ENCODE results near the gene PHACTR3. TPM values are rescaled to one million over a fixed set of nuclear protein-coding genes. Genes with fewer than 3 reads are reported as not detected.

Gene PHACTR3
- total RNA-seq, 4 donors from 2014 or later = 0.54 to 0.81 (median 0.59) TPM; not detected in 1

DNA sequence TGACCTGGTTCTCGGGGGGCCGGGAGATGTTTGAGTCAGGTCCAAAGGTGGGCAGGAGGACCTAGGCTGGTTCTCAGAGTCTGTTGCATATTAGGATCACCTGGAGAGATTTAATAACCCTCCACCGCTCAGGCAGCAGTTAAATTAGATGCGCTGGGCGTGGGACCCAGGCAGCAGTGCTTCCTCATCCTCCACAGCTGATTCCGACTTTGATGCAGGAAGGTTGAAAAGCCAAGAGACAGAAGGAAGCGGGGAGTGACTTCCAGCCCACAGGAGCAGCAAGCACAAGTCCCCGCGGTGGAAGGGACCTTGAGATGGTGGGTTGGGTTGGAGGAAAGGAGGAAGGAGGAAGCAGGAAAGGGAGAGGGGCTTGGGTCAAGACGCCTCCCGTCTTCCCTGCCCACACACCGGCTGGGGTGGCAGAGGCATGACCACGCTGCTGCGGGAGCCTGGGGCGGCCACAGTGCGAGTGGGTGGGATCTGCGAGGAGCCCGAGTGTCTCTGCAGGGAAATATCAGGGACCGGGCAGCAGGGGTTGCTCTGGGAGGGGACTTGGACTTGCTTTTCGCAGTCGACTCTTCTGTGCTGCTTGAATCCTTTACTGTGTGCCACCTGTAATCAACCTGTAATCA, 146.0 kb downstream of the PHACTR3 start:
- Histone ChIP-seq H3K4me3 (no peak overlapping the region), H3K36me3 (no peaks in the 10 kb centered on the region), H3K4me1 (peaks cover 0 to 61% (median 10%) of the 10 kb centered on the region in 3 donors), H3K27me3 (peaks cover 30% of the 10 kb centered on the region), H3K27ac (no peak overlapping the region), H3K9me3 (no peaks in the 10 kb centered on the region)
- ATAC-seq = no peak
- WGBS, 2 donors (ENCODE audit: low coverage in 1 of 2) = 65 to 66% methylated on average over 6 to 7 of the region's 21 CpGs
- TF ChIP-seq POLR2AphosphoS5 (IDR thresholded peaks at IDR 0.05) (no peak), POLR2A (IDR thresholded peaks at IDR 0.05) (no peak), EP300 (IDR thresholded peaks at IDR 0.05) (no peak)
- TF ChIP-seq, protein P1, sequence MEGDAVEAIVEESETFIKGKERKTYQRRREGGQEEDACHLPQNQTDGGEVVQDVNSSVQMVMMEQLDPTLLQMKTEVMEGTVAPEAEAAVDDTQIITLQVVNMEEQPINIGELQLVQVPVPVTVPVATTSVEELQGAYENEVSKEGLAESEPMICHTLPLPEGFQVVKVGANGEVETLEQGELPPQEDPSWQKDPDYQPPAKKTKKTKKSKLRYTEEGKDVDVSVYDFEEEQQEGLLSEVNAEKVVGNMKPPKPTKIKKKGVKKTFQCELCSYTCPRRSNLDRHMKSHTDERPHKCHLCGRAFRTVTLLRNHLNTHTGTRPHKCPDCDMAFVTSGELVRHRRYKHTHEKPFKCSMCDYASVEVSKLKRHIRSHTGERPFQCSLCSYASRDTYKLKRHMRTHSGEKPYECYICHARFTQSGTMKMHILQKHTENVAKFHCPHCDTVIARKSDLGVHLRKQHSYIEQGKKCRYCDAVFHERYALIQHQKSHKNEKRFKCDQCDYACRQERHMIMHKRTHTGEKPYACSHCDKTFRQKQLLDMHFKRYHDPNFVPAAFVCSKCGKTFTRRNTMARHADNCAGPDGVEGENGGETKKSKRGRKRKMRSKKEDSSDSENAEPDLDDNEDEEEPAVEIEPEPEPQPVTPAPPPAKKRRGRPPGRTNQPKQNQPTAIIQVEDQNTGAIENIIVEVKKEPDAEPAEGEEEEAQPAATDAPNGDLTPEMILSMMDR (IDR thresholded peaks at IDR 0.05) = no peak

DNA sequence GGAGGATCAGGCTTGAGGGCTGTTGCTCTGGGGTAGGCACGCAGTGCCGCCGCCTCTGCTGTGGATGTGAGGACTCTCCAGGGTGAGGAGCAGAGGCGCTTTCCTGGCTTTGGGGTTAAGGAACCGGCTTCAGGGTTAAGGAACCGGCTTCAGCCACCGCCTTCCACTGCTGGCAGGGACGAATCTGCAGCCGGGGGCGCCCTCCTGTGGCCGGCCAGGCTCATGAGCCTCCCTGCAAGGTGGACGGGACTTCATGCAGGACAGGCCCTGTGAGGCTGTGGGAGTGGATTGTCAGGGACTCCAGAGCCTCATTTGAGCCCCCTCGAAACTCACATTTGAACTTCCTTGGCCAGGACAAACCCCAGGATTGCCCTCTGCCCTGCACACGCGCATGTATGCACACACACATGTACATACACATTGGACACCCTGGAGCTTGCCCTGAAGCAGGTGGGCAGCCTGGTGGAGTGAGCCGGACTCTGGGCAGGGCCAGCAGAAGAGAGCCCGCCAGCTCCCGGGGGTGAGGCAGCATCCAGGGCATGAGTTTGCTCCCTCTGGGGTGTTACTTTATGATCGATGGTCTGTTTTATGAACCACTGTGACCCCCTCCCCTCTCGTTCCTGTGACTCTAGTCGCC, 146.9 kb downstream of the PHACTR3 start:
- Histone ChIP-seq H3K9me3 (no peaks in the 10 kb centered on the region), H3K27ac (no peak overlapping the region), H3K4me3 (no peak overlapping the region), H3K36me3 (no peaks in the 10 kb centered on the region), H3K4me1 (peaks cover 0 to 61% (median 10%) of the 10 kb centered on the region in 3 donors), H3K27me3 (peaks cover 37% of the 10 kb centered on the region)
- WGBS, 2 donors (ENCODE audit: low coverage in 1 of 2) = 60% methylated on average over 5 of the region's 21 CpGs; no CpG with 5 or more reads in 1 of the 2 donors
- ATAC-seq = peak; percentile 64
- TF ChIP-seq, protein P1 (IDR thresholded peaks at IDR 0.05) = peak in 3 of 4 experiments; percentile 72 to 83 (median 75)
- no peak for TF ChIP-seq POLR2A (IDR thresholded peaks at IDR 0.05)
- no peak for TF ChIP-seq EP300 (IDR thresholded peaks at IDR 0.05)

DNA sequence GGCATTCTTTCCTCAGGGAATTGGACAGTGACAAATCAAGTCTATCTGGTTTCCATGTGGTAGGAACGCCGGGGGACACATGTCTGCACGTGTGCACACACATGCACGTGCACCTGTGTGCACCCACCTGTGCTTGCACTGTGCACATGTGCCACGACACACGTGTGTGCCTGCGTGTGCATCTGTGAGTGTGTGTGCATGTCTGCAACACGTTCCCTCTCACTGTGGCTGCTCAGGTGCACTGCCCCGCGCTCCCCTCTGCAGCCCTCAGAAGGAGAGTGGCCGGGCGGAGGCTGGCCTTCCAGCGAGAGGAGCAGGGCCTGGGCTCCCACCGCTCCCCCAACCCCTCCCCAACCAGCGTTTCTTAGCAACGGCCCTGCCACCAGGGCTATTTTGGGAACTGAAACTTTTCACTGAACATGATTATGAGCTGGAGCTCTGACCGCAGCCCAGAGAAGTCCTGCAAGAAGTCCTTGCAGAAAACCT, 147.8 kb downstream of the PHACTR3 start:
- H3K27ac ChIP-seq = no peak overlapping the region
- peaks cover 0 to 61% (median 10%) of the 10 kb centered on the region in 3 donors for H3K4me1 ChIP-seq
- peaks cover 39% of the 10 kb centered on the region for H3K27me3 ChIP-seq
- TF ChIP-seq, protein P1 (IDR thresholded peaks at IDR 0.05) = no peak
- TF ChIP-seq POLR2A (IDR thresholded peaks at IDR 0.05) (no peak), EP300 (IDR thresholded peaks at IDR 0.05) (no peak), POLR2AphosphoS5 (IDR thresholded peaks at IDR 0.05) (no peak)
- H3K4me3 ChIP-seq = no peak overlapping the region
- no peaks in the 10 kb centered on the region for H3K9me3 ChIP-seq
- ATAC-seq = no peak
- WGBS, 2 donors (ENCODE audit: low coverage in 1 of 2) = 7 to 25% methylated on average over 2 to 13 of the region's 17 CpGs
- H3K36me3 ChIP-seq = no peaks in the 10 kb centered on the region

DNA sequence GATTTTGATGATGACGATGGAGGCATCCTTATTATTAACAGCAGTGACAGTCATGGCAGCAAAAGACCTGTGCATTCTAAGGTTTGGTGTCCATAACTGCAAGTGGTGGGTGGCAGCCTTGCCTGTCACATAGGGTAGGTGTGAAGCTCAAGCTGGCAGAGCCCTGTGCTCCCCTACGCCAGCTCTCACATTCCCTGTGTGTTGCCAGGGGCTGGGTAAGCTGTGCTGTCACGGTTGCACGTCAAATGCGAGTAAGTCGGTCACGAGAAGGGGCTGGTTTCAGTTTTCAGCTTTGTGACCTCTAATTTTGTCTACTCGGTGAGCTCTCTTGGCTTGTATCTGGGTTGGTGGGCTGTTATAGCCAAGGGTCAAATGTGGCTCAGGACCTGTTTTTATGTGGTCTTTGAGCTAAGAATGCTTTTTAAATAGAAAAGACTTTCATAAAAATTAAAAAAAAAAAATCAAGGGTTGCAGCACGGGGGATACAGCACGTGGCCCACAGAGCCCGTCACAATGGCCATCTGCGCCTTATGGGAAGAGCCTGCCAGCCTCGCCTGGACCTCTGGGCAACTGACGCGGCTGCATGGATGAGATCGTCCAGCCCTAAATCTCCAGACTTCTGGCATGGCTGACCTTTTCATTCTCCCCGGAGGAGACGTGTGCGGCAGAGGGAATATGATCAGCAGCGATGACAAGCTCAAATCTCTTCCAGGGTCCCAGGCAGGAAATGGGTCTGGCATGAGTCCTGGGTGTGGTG, 148.5 kb downstream of the PHACTR3 start:
- TF ChIP-seq, protein P1 (IDR thresholded peaks at IDR 0.05) = no peak
- TF ChIP-seq POLR2A (IDR thresholded peaks at IDR 0.05) = no peak
- no peak for TF ChIP-seq POLR2AphosphoS5 (IDR thresholded peaks at IDR 0.05)
- no peak for TF ChIP-seq EP300 (IDR thresholded peaks at IDR 0.05)
- peaks cover 39% of the 10 kb centered on the region for H3K27me3 ChIP-seq
- 26 to 42% methylated on average over 10 to 11 of the region's 20 CpGs for WGBS, 2 donors (ENCODE audit: low coverage in 1 of 2)
- ATAC-seq = no peak
- no peaks in the 10 kb centered on the region for H3K36me3 ChIP-seq
- H3K4me1 ChIP-seq = peaks cover 0 to 61% (median 10%) of the 10 kb centered on the region in 3 donors
- H3K4me3 ChIP-seq = peak overlapping the region in 1 of 2 donors; percentile 8
- H3K9me3 ChIP-seq = no peaks in the 10 kb centered on the region
- no peak overlapping the region for H3K27ac ChIP-seq

Measured in gastroesophageal sphincter (tissue), 4 donors.